GM12874 (cell line): Measurements from ENCODE around the gene SFT2D1.

ENCODE experiments used
- TF ChIP-seq, protein P1 (sequence below): IDR thresholded peaks from 2 replicates; pipeline ENCODE4 v1.5.1; 2011; ENCODE audit warnings: low read depth, mild to moderate bottlenecking, control low read depth, low read length, moderate library complexity; ENCODE audit not compliant: insufficient read depth

Gene SFT2D1

DNA sequence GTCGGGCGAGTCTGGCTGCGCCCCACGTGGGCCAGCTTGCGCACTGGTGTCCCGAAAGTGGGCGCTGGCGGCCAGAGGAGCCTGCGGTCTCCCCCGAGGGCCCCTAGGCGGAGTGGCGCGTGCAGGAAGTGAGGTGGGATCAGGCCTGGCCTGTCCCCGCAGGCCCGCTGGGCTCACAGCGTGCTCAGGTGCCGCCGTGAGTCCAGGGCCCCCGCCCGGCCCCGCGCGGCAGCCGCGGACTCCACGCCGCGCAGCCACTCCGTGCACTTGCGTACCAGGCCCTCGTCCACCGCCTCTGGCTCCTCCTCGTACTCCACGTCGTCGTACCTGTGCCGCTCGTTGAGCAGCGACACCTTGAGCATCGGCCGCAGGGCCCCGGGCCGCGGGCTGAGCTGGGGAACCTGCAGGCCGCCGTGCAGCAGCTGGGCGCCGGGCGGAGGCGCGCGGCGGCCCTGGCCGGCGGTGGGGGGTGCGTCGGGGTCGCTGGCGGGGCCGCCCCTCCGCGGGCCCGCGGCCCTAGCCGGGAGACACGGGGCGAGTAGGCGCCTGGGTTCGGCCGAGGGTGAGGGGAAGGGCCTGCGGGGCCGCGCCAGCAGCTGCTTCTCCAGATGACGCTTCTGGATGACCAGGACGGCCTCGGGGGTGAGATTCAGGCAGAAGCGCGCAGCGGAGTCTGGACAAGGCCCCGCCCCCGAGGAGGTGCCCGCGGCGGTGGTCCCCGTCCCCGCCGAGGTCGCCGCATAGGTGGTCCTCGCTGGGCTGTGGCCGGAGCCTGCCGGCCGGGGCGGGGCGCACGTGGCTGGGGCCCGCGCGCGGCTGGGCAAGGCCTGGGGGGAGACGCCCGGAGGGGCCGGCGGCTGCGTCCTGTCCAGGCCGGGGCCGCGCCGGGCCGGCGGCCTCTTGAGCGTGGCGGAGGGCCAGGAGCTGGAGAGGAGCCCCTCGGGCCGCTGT lies 35.0 kb downstream of the SFT2D1 start:
- TF ChIP-seq, protein P1, sequence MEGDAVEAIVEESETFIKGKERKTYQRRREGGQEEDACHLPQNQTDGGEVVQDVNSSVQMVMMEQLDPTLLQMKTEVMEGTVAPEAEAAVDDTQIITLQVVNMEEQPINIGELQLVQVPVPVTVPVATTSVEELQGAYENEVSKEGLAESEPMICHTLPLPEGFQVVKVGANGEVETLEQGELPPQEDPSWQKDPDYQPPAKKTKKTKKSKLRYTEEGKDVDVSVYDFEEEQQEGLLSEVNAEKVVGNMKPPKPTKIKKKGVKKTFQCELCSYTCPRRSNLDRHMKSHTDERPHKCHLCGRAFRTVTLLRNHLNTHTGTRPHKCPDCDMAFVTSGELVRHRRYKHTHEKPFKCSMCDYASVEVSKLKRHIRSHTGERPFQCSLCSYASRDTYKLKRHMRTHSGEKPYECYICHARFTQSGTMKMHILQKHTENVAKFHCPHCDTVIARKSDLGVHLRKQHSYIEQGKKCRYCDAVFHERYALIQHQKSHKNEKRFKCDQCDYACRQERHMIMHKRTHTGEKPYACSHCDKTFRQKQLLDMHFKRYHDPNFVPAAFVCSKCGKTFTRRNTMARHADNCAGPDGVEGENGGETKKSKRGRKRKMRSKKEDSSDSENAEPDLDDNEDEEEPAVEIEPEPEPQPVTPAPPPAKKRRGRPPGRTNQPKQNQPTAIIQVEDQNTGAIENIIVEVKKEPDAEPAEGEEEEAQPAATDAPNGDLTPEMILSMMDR, result no peak

DNA sequence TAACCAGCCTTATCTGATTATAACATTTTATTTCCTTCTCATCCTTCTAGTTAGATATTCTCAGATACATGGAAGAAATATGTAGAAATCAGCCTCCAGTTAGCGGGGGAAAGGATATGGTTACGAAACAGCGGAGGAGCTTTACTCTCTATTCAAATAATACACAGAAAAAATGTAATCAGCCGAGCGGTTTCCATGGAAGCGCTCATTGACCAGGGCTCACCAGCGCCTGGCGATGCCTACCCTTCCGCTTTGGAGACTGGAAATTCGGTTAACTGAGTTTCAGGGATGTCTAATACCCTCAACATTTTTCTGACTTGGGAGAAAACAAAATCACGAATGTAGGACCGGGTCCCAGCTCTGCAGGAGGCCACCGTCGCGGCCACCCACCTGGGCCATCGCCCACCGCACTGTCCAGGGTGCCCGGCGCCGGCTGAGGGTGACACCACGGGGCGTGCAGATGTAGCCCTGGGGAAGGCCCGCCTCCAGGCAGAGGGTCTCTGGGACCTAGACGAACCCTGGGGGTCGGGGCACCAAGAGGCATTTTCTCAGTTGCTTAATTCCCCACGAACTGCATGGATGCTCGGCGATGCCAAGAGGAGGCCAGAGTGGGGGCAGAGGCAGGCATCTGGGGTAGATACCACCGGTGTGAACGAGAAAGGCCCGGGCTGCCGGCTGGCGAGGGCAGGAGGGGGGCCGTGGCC lies 35.8 kb downstream of the SFT2D1 start:
- TF ChIP-seq, protein P1, result no peak

DNA sequence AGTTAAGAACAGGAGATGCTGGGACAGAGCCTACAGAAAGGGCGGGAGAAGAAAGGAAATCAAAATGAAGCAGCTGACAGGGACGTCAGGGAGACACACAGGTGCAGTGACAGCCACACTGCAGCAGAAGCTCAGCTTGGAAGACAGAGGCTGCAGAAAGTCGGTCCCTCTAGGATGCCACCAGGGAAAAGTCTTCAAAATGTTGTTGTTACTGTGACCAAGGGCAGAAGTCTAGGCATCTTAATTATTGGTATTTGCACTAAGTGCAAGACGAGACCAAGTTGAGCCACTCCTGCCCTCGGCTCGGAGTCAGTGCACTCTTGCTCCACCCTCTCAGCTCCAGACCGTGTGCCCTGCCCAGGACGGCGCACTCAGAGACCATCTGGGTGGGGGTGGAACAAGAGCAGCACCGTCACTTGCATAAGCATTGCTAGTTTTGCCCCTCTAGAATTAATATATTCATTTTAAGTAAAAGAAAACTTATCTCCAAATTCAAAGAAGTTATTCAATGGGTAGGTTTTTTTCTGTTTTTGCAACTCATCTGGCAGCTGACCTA lies 36.7 kb downstream of the SFT2D1 start:
- TF ChIP-seq, protein P1, result no peak

DNA sequence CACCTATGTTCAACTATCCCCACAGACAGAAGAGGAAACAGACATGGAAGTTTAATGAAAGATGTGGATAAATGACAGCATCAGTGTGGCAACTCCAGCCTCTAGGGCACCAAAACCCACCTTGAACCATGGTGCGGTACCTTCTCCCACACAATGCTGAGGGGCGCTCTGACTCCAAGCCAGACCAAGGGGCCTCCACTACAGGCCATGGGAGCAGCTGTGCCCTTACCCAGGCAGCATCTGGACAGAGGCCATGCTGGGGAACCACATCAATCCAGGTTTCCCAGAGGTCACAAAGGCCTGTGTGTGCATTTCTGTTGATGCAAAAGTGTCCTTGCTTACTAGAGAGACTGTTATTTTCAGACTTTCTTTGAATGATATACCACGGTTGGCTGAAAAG lies 38.2 kb downstream of the SFT2D1 start:
- TF ChIP-seq, protein P1, result no peak

DNA sequence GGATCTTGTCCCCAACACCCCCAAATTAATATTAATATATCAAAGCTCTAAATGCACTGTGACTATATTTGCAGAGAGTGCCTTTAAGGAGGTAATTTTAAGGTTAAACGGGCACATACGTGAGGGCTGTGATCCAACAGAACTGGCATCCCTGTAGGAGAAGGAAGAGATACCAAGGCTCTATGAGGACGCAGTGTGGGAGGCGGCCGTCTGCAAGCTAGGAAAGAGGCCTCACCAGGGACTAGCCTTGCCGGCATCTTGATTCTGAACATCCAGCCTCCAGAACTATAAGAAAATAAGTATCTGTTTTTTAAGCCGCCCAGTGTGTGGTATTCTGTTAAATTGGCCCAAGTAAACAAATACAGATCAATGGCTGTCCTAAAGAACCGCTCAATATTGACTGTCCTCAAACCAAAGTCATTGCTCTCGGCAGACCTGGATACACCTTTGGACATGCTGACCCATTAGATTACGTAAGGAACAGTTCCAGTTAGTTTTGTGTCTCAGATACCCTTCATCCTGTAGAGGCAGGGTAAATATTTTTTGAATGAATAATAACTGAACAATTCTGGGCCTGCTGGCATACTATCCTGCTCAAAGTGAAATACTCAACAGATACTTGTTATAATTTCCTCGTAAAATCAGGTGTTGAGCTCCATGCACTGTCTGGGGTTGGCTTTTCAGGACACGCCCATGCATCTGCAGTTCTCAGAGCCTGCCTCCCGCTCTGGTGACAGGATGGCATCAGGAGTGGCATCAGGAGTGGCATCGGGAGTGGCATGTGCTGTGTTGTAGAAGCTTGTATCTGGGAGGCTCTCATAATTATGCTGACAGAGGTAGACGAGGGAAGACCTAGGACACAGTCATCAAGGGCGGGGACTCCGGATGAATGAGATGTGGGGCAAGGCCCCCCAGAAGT lies 40.5 kb downstream of the SFT2D1 start:
- TF ChIP-seq, protein P1, result no peak

DNA sequence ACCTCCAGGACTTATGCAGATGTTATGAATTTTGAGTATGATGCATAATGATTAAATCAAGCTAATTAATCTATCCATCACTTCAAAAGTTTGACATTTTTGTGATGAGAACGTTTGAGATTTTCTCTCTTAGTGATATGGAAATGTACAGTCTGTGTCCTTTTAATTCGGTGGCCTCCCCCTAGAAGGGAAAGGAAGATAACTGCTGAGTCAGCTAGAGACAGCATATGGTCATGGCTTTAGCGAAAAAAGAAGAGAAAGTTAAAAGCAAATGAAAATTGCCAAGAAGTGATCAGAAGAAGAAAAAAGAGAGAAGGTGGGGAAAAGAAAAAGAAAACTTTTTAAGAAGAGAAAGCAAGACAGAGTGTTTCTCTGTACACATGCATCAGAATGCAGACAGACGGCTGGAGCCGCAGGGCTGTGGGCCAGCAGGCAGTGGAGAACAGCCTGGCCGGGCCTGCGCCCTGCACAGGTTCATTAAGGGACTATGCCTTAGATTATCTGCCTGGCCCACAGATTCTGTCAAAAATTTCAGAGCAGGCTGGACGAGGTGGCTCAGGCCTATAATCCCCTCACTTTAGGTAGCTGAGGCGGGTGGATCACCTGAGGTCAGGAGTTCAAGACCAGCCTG lies 41.9 kb downstream of the SFT2D1 start:
- TF ChIP-seq, protein P1, result no peak
